GM10266 (cell line): ENCODE measurements around the gene FAM186B.

Experiments
- DNase-seq: peaks from one replicate; pipeline ENCODE4 v3.0.0; 2012; ENCODE audit errors: extremely low spot score
- CTCF ChIP-seq: IDR thresholded peaks from 2 replicates; pipeline ENCODE4 v1.5.1; 2012; ENCODE audit warnings: mild to moderate bottlenecking, low read depth; ENCODE audit not compliant: control insufficient read depth, insufficient read depth; ENCODE audit errors: missing control alignments

Gene FAM186B

GRCh38 chr12:49585477-49586459 is 19.7 kb downstream of the FAM186B start:
- TF ChIP-seq CTCF = no peak
- DNase-seq = no peak

GRCh38 chr12:49584591-49584990 is 20.8 kb downstream of the FAM186B start:
- TF ChIP-seq CTCF = no peak
- DNase-seq = no peak

- no peak for TF ChIP-seq CTCF
These were observed 21.9 kb downstream of the FAM186B start for GRCh38 chr12:49583366-49584094.

GRCh38 chr12:49582850-49583249 is 22.6 kb downstream of the FAM186B start:
- TF ChIP-seq CTCF = no peak

More at GRCh38 chr12:49583366-49584094, 21.9 kb downstream of the FAM186B start:
- DNase-seq = no peak

GRCh38 chr12:49582201-49582600 is 23.2 kb downstream of the FAM186B start:
- TF ChIP-seq CTCF = no peak
- DNase-seq = peak; percentile 33

More at GRCh38 chr12:49582850-49583249, 22.6 kb downstream of the FAM186B start:
- no peak for DNase-seq

- peak; percentile 82 for TF ChIP-seq CTCF
- DNase-seq = peak; percentile 63
These were observed 24.6 kb downstream of the FAM186B start for GRCh38 chr12:49580572-49581535.
